Glutamatergic neuron (in vitro differentiated cells): ENCODE measurements around the gene RBFOX1. TPM values are rescaled to one million over a fixed set of nuclear protein-coding genes. Genes with fewer than 3 reads are reported as not detected.

Source experiments
- DNase-seq: peaks from one replicate; pipeline ENCODE4 v3.0.0; 2022
- H3K27ac Mint-ChIP-seq: one replicate; pipeline ENCODE4 v1.8.0; 2020; ENCODE audit warnings: mild to moderate bottlenecking, mixed read lengths, inconsistent platforms; ENCODE audit not compliant: unreplicated experiment
- H3K27me3 Mint-ChIP-seq: one replicate; pipeline ENCODE4 v1.8.0; 2020; ENCODE audit warnings: mild to moderate bottlenecking, moderate library complexity, mixed read lengths, inconsistent platforms; ENCODE audit not compliant: unreplicated experiment
- H3K36me3 Mint-ChIP-seq: one replicate; pipeline ENCODE4 v1.8.0; 2020; ENCODE audit warnings: mild to moderate bottlenecking, mixed read lengths, inconsistent platforms; ENCODE audit not compliant: unreplicated experiment
- H3K4me1 Mint-ChIP-seq: one replicate; pipeline ENCODE4 v1.8.0; 2020; ENCODE audit warnings: mild to moderate bottlenecking, low read depth, mixed read lengths, inconsistent platforms; ENCODE audit not compliant: unreplicated experiment
- H3K4me3 Mint-ChIP-seq: one replicate; pipeline ENCODE4 v1.8.0; 2020; ENCODE audit warnings: mild to moderate bottlenecking, mixed read lengths, inconsistent platforms; ENCODE audit not compliant: unreplicated experiment
- H3K9me3 Mint-ChIP-seq: one replicate; pipeline ENCODE4 v1.8.0; 2020; ENCODE audit warnings: mild to moderate bottlenecking, moderate library complexity, mixed read lengths, inconsistent platforms; ENCODE audit not compliant: unreplicated experiment
- total RNA-seq: library from RNA; stranded (reverse); fragmentation: NEBNext Ultra II Directional; extraction: Animal tissue kit (Norgen Biotek cat#: 25700); gene quantifications from one replicate; pipeline ENCODE4 v1.2.1, GENCODE V29; 2021; ENCODE audit not compliant: unreplicated experiment
- TF ChIP-seq, protein P1 (sequence below): fragments of 200-600 bp; sonication (generic); IDR thresholded peaks from one replicate; pipeline ENCODE4 v1.5.0; 2021; ENCODE audit not compliant: partially characterized antibody, unreplicated experiment

RBFOX1 gene
- total RNA-seq, 1 donor from 2014 or later: 30.5 TPM

DNA sequence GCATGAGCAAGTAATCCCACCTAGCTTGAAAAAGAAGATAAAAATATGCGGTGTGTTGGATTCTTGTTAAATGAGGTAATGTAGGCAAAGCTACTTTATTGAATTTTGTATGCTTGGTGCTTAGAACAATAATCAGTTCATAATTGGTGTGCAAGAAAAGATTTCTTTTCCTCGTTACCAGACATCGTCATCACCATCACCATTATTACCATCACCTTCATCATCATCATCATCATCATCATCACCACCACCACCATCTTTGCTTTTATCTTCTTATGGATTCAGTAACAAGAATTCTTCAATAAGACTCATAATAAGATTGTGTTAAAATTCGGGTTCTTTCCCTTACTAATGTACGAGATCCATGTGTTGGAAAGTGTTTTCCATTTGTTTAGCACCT is 173.7 kb downstream of the RBFOX1 start:
- Mint-ChIP-seq H3K4me3 (no peak overlapping the region), H3K9me3 (peaks cover 15% of the 10 kb centered on the region), H3K36me3 (no peaks in the 10 kb centered on the region), H3K27ac (no peak overlapping the region), H3K27me3 (no peaks in the 10 kb centered on the region), H3K4me1 (peaks cover 22% of the 10 kb centered on the region)
- TF ChIP-seq, protein P1, sequence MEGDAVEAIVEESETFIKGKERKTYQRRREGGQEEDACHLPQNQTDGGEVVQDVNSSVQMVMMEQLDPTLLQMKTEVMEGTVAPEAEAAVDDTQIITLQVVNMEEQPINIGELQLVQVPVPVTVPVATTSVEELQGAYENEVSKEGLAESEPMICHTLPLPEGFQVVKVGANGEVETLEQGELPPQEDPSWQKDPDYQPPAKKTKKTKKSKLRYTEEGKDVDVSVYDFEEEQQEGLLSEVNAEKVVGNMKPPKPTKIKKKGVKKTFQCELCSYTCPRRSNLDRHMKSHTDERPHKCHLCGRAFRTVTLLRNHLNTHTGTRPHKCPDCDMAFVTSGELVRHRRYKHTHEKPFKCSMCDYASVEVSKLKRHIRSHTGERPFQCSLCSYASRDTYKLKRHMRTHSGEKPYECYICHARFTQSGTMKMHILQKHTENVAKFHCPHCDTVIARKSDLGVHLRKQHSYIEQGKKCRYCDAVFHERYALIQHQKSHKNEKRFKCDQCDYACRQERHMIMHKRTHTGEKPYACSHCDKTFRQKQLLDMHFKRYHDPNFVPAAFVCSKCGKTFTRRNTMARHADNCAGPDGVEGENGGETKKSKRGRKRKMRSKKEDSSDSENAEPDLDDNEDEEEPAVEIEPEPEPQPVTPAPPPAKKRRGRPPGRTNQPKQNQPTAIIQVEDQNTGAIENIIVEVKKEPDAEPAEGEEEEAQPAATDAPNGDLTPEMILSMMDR: no peak
- DNase-seq: no peak

DNA sequence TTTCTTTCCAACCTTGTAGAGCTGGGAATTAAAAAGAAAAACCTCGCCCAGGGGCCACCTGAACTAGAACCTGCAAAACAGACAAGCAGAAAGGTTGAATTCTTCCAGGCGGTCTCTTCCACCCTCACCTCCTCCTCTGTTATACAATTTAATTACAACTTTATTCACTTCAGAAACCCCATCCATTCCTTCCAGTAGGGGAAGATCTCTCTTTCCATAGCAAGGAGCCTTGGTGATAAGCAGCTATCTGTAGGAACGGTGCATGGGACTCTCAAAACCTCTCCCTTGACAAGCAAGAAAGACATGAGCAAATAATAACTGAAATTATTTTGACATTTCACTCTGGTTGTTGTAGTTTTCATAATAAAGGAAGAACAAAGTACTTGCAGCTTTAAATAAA is 176.0 kb downstream of the RBFOX1 start:
- peak overlapping the region; percentile 4 for H3K4me3 Mint-ChIP-seq
- no peak for DNase-seq
- H3K36me3 Mint-ChIP-seq: no peaks in the 10 kb centered on the region
- H3K4me1 Mint-ChIP-seq: peaks cover 17% of the 10 kb centered on the region
- TF ChIP-seq, protein P1: no peak
- no peaks in the 10 kb centered on the region for H3K27me3 Mint-ChIP-seq
- H3K27ac Mint-ChIP-seq: peak overlapping the region; percentile 98
- H3K9me3 Mint-ChIP-seq: peaks cover 17% of the 10 kb centered on the region

DNA sequence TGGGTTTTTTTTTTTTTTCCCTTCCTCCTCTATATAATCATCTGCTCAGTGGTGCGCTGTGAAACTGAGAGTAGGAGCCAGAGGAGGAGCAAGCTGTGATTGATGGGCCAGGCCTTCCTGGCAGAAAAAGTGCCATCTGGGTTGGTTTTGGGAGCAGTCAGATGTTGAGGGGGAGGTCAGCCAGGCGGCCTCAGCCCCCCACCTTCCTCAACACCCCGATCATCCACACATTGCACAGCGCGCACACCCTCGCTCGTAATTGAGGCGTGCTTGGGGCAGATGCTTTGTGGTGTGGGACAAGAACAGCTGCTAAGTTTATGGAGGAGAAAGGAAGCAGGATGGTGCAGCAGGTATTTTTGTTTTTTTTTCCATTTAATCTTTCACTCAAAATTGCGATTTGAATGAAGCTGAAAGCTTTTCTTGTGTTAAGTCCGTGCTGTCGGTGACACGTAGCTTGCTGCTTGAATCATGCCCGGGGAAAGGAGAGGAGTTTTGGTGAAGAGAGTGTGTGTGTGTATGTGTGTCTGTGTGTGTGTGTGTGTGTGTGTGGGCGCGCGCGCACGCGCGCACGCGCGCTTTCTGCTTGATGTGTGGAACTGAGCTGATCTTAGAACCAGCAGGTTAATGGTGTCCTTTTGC is 177.4 kb downstream of the RBFOX1 start:
- Mint-ChIP-seq H3K4me1 (peaks cover 16% of the 10 kb centered on the region), H3K36me3 (no peaks in the 10 kb centered on the region), H3K27ac (peak overlapping the region; percentile 98), H3K9me3 (peaks cover 17% of the 10 kb centered on the region), H3K4me3 (peak overlapping the region; percentile 83), H3K27me3 (no peaks in the 10 kb centered on the region)
- peak; percentile 27 for DNase-seq
- TF ChIP-seq, protein P1: no peak

- Mint-ChIP-seq H3K27ac (no peak overlapping the region), H3K9me3 (peaks cover 16% of the 10 kb centered on the region), H3K27me3 (no peaks in the 10 kb centered on the region), H3K4me1 (peaks cover 16% of the 10 kb centered on the region), H3K36me3 (no peaks in the 10 kb centered on the region), H3K4me3 (no peak overlapping the region)
- TF ChIP-seq, protein P1: no peak
- no peak for DNase-seq
Observed at GRCh38 chr16:7511549-7512260, 179.1 kb downstream of the RBFOX1 start.

DNA sequence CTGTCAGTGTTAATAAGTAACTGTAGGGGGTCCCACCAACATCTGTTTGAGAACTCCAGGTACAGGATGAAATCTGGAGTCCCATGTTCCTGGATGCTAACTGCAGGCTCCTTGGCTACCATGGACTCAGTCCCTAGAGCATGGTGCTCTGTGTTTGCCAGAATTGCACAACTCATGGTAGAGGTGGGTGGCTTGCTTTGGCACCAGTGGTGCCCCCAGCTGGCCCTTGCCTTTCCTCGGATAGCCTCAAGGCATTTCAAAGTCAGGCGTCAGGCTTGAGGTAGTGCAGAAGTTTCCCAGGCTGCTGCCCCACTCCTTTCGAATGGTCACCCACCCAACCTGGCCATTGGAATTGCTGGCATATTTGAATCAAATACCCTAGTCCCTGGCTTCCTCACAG is 179.9 kb downstream of the RBFOX1 start:
- Mint-ChIP-seq H3K27ac (no peak overlapping the region), H3K4me3 (no peak overlapping the region)
- TF ChIP-seq, protein P1: no peak

More for the DNA sequence above, 179.9 kb downstream of the RBFOX1 start:
- H3K4me1 Mint-ChIP-seq: peaks cover 19% of the 10 kb centered on the region
- no peak for DNase-seq
- H3K9me3 Mint-ChIP-seq: peaks cover 19% of the 10 kb centered on the region
- H3K36me3 Mint-ChIP-seq: no peaks in the 10 kb centered on the region
- H3K27me3 Mint-ChIP-seq: no peaks in the 10 kb centered on the region
